T-helper 2 cell (primary cell): ENCODE measurements around the gene TNFSF8.

Experiments
- DNase-seq, 5 experiments: peaks; one replicate each; pipeline versions ENCODE4 v3.0.0 to v3.0.0-alpha.2; 2012 to 2022
- total RNA-seq, 2 donors: gene quantifications; one replicate each; lab custom pipeline; 2026; lab: John Stamatoyannopoulos, UW

TNFSF8 gene, protein sequence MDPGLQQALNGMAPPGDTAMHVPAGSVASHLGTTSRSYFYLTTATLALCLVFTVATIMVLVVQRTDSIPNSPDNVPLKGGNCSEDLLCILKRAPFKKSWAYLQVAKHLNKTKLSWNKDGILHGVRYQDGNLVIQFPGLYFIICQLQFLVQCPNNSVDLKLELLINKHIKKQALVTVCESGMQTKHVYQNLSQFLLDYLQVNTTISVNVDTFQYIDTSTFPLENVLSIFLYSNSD
- 66.7 to 74.0 reads per million in 2 donors for total RNA-seq

GRCh38 chr9:114930056-114930812 lies at the start of gene TNFSF8:
Gene TNFSF8 (minus strand): TSS chr9:114930591. CDS start chr9:114930303, 288 bp downstream.
- peak; percentile 23 to 97 (median 60) for DNase-seq

GRCh38 chr9:114973216-114973615 lies 42.8 kb upstream of the TNFSF8 start:
- DNase-seq = no peak

- no peak for DNase-seq
Observed at GRCh38 chr9:114972510-114973136, 42.2 kb upstream of the TNFSF8 start.

- DNase-seq = no peak
Observed at GRCh38 chr9:114969269-114969668, 38.9 kb upstream of the TNFSF8 start.

DNA sequence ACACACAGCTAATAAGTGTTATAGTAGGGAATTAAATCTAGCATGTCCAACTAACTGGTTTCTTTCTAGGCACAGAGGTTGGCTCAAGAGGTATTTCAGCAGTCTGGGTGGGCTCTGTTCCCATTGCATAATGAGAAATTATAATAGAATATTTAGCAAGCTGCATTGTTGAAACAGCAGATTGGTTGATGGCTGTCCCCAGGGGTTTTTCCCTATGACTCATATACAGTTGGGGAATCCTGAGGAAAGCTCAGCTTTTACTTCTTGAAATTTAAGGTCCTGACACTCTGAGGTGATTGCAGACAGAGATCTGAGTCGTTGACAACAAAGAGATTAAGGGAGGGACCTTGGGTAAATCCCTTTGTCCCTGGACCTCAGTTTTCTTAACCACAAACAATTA lies 38.3 kb upstream of the TNFSF8 start:
- no peak for DNase-seq

DNA sequence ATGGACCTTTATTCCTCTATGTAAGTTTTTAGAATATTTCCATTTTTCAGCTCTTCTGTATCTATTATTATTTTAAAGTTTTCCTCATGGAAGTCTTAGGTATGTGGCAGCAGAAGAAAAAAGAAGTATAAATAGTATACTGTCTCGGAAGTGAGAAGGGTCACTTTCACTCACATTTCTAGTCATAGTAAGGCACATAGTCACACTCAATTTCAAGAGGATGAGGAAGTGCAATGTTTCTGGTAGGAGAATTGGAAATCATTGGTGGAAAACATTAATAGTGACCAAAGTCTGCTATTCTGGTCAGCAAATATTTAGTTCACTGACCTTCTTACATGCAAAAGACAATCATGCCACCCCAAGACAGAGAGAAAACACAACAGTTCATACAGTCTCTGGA lies 35.2 kb upstream of the TNFSF8 start:
- DNase-seq = no peak

DNA sequence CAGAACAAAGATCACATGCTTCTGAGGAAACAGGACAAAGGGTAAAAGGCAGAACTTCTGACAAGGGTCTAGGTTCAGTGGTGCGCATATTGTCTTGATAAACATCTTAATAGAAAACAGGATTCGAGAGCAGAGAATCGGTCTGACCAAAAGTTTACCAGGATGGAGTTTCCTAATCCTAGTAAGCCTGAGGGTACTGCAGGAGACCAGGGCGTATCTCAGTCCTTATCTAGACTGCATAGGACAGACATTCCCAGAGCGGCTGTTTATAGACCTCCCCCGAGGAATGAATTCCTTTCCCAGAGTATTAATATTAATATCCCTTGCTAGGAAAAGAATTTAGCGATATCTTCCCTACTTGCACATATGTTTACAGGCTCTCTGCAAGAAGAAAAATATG lies 32.4 kb upstream of the TNFSF8 start:
- DNase-seq = no peak

DNA sequence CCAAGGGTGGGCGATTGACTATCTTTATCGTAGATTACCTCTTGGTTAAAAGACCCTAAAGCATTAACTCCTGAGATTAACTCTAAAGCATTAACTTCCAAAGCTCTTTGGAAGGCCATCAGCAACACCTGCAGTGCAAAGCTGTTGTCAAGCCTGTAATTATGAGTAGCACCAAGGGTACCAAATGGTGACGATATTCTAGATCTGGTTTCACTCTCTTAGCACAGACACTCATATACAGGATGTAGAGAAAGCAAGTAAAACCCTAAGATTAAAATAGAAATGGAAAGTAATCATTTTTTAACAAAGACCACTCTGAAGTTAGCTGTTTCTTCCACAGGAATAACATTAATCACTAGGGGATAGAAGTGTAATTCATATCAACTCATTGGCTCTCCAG lies 29.9 kb upstream of the TNFSF8 start:
- DNase-seq = no peak

DNA sequence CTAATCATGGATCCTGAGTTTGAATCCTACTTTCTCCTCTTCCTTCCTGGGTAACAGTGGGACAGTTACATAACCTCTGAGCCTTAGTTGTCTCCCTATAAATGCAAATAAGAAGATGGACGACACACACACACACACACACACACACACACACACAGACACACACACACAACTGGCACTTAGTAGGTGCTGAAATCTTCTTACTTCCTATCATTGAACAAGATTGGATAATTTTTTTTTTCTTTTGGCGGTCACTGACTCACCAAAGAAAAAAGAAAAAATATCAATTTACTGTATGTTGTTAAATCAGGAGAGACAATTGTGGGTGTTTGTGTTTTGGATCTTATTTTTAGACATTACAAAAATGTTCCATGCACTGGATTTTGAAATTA lies 28.4 kb upstream of the TNFSF8 start:
- no peak for DNase-seq

DNA sequence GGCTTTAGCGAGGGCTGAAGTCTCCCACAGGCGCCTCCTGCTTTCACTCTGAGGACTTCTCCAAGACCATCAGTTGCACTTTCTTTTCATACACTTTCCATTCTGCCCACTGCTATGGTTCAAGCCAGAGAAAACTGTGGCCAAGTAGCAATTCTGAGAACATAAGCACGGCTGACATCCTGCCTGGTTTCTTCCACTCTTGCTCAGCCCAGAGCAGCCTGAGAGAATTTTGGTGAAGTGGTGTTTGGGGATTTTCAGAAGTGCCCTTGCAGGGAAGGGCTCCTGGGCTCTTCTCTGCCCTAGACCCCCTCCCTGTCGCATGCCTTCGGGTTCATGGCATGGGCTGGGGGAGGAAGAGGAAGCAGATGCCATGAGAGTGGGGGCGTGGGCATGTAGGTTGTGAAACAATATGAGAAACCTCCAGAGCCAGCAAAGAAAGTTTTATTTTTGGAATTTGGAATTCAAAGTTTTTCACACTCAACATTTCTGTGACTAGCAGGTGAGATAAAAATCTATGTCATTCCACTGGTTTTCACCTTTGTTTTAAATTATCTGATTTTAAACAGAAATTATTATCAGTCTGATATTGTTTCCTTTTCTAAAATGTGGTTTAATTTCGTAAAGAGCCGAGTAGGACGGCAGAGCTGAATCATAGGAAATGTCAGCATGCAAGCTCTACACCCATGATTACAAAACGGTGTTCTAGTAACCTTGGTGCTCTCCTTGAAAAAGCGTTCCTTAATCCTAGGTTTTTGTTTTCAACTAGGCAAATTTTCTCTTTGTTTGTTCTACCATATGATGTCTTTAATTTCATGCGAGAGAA lies 27.8 kb upstream of the TNFSF8 start:
- DNase-seq = peak in 2 of 5 experiments; percentile 40 to 59

GRCh38 chr9:114957558-114957957 lies 27.2 kb upstream of the TNFSF8 start:
- DNase-seq = peak in 1 of 5 experiments; percentile 35

- no peak for DNase-seq
Observed at GRCh38 chr9:114954956-114955582, 24.7 kb upstream of the TNFSF8 start.

GRCh38 chr9:114953959-114954358 lies 23.6 kb upstream of the TNFSF8 start:
- DNase-seq = no peak

- DNase-seq = no peak
Observed at GRCh38 chr9:114953046-114953445, 22.7 kb upstream of the TNFSF8 start.

DNA sequence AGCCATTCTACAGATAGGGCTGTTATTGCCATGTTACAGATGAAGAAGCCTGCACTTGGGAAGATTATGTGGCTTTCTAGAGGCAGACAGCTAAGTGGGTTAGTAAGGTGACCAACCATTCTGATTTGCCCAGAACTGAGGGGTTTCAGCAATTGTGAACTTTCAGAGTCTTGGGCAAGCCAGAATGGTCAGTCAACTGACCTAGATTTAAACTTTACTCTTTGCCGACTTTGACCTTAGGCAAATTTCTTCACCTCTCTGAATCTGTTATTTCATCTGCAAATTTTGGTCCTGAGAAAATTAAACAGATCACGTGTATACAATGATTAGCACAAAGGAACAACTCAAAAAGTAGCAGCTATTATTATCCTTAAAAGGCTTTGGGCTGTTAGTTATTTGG lies 20.4 kb upstream of the TNFSF8 start:
- no peak for DNase-seq

- DNase-seq = no peak
Observed at GRCh38 chr9:114947058-114947457, 16.7 kb upstream of the TNFSF8 start.

DNA sequence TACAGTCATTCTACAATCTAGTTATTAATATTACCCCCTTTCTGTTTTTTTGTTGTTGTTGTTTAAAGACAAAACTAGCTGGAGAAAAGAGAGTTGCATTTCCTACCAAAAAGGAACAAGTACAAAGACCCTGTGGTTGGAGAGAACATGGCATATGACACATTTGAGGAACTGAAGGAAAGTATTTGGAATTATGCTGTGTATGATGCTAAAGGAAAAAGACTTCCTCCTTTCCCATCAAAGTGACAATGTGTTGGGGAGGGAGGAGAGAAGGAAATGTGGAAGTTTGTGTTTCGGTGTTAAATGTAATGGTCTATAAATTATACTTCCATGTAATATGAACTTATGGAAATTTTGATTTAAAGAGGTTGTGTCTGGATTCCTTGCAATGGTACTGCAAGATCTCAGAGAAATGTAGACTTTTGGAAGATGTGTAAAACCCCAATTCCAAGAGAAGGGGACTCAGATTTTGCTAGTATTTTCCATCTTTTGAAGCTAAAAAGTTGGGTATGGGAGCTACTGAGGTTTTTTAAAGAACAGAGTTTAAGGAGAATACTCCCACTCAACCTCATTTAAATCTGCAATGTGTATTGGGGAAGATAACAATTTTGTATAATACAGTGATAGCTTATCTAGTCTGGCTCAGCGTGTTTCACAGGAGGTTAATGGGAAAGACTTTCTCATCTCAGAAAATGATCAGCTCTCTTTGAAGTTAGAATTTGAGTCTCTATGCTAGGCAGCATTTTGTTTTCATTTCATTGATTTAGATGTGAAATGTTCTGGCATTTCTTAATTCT lies 15.4 kb upstream of the TNFSF8 start:
- DNase-seq = no peak

DNA sequence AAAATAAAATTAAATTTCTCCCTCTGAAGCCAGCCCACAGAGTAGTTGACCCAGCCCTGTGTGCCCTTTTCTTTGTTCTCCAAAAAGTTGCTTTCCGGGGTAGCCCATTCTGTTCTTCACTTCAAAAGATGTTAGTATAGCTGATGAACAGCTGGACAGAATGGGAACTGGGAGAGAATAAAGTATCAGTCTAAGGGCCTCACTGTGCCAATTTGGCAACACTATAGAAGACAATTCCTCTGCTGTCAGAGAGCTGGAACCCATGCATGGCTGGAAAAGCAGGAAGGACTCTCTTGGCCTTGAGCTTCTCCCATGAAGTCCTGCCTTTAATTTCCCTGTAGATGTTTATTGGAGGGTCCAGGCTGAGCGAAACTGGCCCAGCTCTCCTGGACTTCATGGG lies 11.0 kb upstream of the TNFSF8 start:
- DNase-seq = no peak

GRCh38 chr9:114938687-114939575 lies 8.5 kb upstream of the TNFSF8 start:
- DNase-seq = no peak

DNA sequence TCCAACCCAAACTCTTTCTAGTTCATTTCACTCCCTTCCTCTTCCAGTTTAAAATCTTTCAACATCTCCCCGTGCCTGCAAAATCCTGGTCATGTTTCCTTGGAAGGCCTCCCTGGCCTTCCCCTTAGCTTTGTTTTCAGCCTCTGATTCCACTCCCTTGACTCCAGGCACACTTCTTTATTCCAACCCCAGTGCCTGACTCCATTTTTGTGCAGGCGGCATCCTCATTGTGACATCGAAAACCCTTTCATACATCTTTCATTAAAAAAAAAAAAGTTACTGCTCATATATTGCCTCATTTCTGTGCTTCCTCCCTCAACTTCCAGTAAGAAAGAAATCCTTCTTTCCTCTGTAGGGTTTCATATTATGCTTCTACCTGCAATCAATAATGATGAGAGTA lies 7.1 kb upstream of the TNFSF8 start:
- no peak for DNase-seq

DNA sequence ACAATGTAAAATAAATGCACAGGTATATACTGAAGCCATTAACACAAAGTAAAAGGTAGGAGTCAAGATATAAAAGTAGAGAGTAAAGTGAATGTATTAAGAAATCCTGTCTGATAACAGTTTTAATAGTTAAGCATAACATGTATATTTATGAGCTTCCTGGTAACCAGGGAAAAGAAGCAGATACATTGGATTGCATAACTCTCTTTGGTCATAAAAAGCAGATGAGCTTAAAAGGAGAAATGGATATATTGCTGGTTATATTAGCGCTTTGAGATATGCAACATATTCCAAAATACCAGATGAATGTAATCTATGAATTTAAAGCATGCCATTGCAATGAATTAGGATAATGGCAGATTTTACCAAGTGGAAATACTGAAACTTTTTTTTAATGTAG lies 6.2 kb upstream of the TNFSF8 start:
- no peak for DNase-seq
